H1 (cell line): ENCODE data around the gene COL12A1. TPM values are rescaled to one million over a fixed set of nuclear protein-coding genes. Genes with fewer than 3 reads are reported as not detected.
A peak's percentile ranks its signal among the peaks of the same experiment; 100 is the strongest.

Experiments
- CTCF ChIA-PET: fragments of 300-600 bp; sonication (Branson Sonifier 250); formaldehyde crosslinking; loops from one replicate; lab custom pipeline; 2021; ENCODE audit not compliant: partially characterized antibody; lab: Charles Lee
- POLR2A ChIA-PET: fragments of 300-600 bp; sonication (Branson Sonifier 250); formaldehyde crosslinking; loops from one replicate; lab custom pipeline; 2021; ENCODE audit warnings: inconsistent platforms; ENCODE audit not compliant: partially characterized antibody; lab: Charles Lee
- DNase-seq, 2 experiments: peaks; one replicate each; pipeline versions ENCODE4 v3.0.0 to v3.0.0-alpha.2; 2010 to 2022; ENCODE audit warnings: low spot score in 2 of 2, low read depth in 1 of 2, mixed read lengths in 1 of 2
- FAIRE-seq: peaks from 2 replicates; lab custom pipeline; 2011; peaks lifted over from hg19 to GRCh38; lab: Jason Lieb, UNC
- H2AFZ ChIP-seq: 2 replicates; pipeline ENCODE4 v1.8.1; 2012; ENCODE audit warnings: low read length, inconsistent platforms
- H2AK5ac ChIP-seq: 2 replicates; pipeline ENCODE4 v1.6.1; 2013; ENCODE audit warnings: low read depth, low read length
- H2BK120ac ChIP-seq: replicated peaks from 2 replicates; pipeline ENCODE3; 2013; ENCODE audit warnings: low read depth, low read length, inconsistent platforms
- H2BK12ac ChIP-seq: 2 replicates; pipeline ENCODE4 v1.6.1; 2013; ENCODE audit warnings: low read depth, low read length
- H2BK15ac ChIP-seq: 2 replicates; pipeline ENCODE4 v1.6.1; 2013; ENCODE audit warnings: low read length
- H2BK20ac ChIP-seq: 2 replicates; pipeline ENCODE4 v1.6.1; 2013; ENCODE audit warnings: low read length
- H2BK5ac ChIP-seq: 2 replicates; pipeline ENCODE4 v1.6.1; 2013; ENCODE audit warnings: low read depth, low read length
- H3K14ac ChIP-seq: 2 replicates; pipeline ENCODE4 v1.6.1; 2013; ENCODE audit warnings: inconsistent platforms; ENCODE audit not compliant: insufficient read length
- H3K18ac ChIP-seq: 2 replicates; pipeline ENCODE4 v1.6.1; 2013; ENCODE audit warnings: low read length; ENCODE audit errors: extremely low read depth
- H3K23ac ChIP-seq: 2 replicates; pipeline ENCODE4 v1.6.1; 2013; ENCODE audit warnings: inconsistent platforms; ENCODE audit not compliant: insufficient read length
- H3K23me2 ChIP-seq: 2 replicates; pipeline ENCODE4 v1.6.1; 2013; ENCODE audit warnings: low read depth, low read length
- H3K27ac ChIP-seq: 2 replicates; pipeline ENCODE4 v1.6.1; 2011; ENCODE audit warnings: low read depth, low read length, inconsistent platforms
- H3K27me3 ChIP-seq, 4 experiments: replicated peaks in 1 of 4; 1 replicate in 1 of 4; 2 replicates in 3 of 4; pipeline versions ENCODE4 v1.6.1 to v1.8.1; 2011 to 2013; ENCODE audit warnings: low read length in 3 of 4, mild to moderate bottlenecking in 3 of 4, inconsistent platforms in 2 of 4, mixed read lengths in 2 of 4, moderate library complexity in 1 of 4; ENCODE audit not compliant: control insufficient read depth in 3 of 4, insufficient read depth in 3 of 4; ENCODE audit errors: extremely low read depth in 1 of 4
- H3K36me3 ChIP-seq, 4 experiments: 2 replicates each; pipeline versions ENCODE4 v1.6.1 to v1.8.1; 2011 to 2013; ENCODE audit warnings: mild to moderate bottlenecking in 4 of 4, low read length in 3 of 4, moderate library complexity in 2 of 4, control low read depth in 1 of 4, inconsistent platforms in 1 of 4; ENCODE audit not compliant: insufficient read depth in 4 of 4, control insufficient read depth in 2 of 4
- H3K4ac ChIP-seq: replicated peaks from 2 replicates; pipeline ENCODE3; 2013; ENCODE audit warnings: low read length, low read depth, mixed read lengths, inconsistent platforms; ENCODE audit not compliant: insufficient read length
- H3K4me1 ChIP-seq, 4 experiments: replicated peaks in 1 of 4; 1 replicate in 1 of 4; 2 replicates in 3 of 4; pipeline versions ENCODE4 v1.6.1 to v1.8.1; 2011 to 2013; ENCODE audit warnings: low read length in 3 of 4, inconsistent platforms in 2 of 4, mixed read lengths in 1 of 4; ENCODE audit not compliant: insufficient read depth in 4 of 4, control insufficient read depth in 3 of 4
- H3K4me2 ChIP-seq, 2 experiments: 2 replicates each; pipeline versions ENCODE4 v1.6.1 to v1.8.1; 2011 to 2013; ENCODE audit warnings: low read depth in 2 of 2, low read length in 2 of 2, control low read depth in 1 of 2, inconsistent platforms in 1 of 2, mild to moderate bottlenecking in 1 of 2; ENCODE audit not compliant: insufficient read depth in 1 of 2
- H3K4me3 ChIP-seq, 4 experiments: fragments of 200-600, 300-600 bp in 1 of 4; sonication (generic), shearing (Covaris generic), sonication (Bioruptor Twin) in 1 of 4; 2 replicates each; pipeline versions ENCODE4 v1.5.1 to v1.8.1; 2011 to 2016; ENCODE audit warnings: low read length in 4 of 4, low read depth in 3 of 4, control low read depth in 2 of 4, inconsistent platforms in 2 of 4, mild to moderate bottlenecking in 2 of 4, mixed read lengths in 1 of 4, moderate library complexity in 1 of 4; ENCODE audit not compliant: insufficient read depth in 2 of 4; ENCODE audit errors: extremely low read depth in 1 of 4
- H3K56ac ChIP-seq: replicated peaks from 2 replicates; pipeline ENCODE3; 2013; ENCODE audit warnings: low read depth, mild to moderate bottlenecking, mixed read lengths, low read length, inconsistent platforms; ENCODE audit not compliant: insufficient read length
- H3K79me1 ChIP-seq: 2 replicates; pipeline ENCODE4 v1.6.1; 2013; ENCODE audit warnings: low read depth, low read length, control low read depth
- H3K79me2 ChIP-seq, 2 experiments: 2 replicates each; pipeline versions ENCODE4 v1.6.1 to v1.8.1; 2012 to 2013; ENCODE audit warnings: low read length in 2 of 2, mild to moderate bottlenecking in 2 of 2, inconsistent platforms in 1 of 2; ENCODE audit not compliant: insufficient read depth in 2 of 2, control insufficient read depth in 1 of 2
- H3K9ac ChIP-seq, 4 experiments: replicated peaks in 1 of 4; 1 replicate in 1 of 4; 2 replicates in 3 of 4; pipeline versions ENCODE4 v1.6.1 to v1.8.1; 2011 to 2013; ENCODE audit warnings: low read depth in 3 of 4, low read length in 3 of 4, control low read depth in 2 of 4, mild to moderate bottlenecking in 2 of 4, moderate library complexity in 2 of 4, inconsistent platforms in 1 of 4; ENCODE audit errors: extremely low read depth in 1 of 4
- H3K9me3 ChIP-seq, 2 experiments: 2 replicates each; pipeline versions ENCODE4 v1.6.1 to v1.8.1; 2012 to 2013; ENCODE audit warnings: mild to moderate bottlenecking in 2 of 2, moderate library complexity in 2 of 2, control low read depth in 1 of 2, inconsistent platforms in 1 of 2, low read depth in 1 of 2, low read length in 1 of 2, mixed read lengths in 1 of 2; ENCODE audit not compliant: insufficient read depth in 2 of 2
- H4K20me1 ChIP-seq, 2 experiments: replicated peaks in 1 of 2; 2 replicates each; pipeline versions ENCODE3 to v1.8.1; 2011 to 2013; ENCODE audit warnings: inconsistent platforms in 2 of 2, low read length in 2 of 2, mild to moderate bottlenecking in 1 of 2; ENCODE audit not compliant: insufficient read depth in 2 of 2, control insufficient read depth in 1 of 2
- H4K5ac ChIP-seq: 2 replicates; pipeline ENCODE4 v1.6.1; 2013; ENCODE audit warnings: low read length, low read depth, mixed read lengths, inconsistent platforms; ENCODE audit not compliant: insufficient read length
- H4K8ac ChIP-seq: 2 replicates; pipeline ENCODE4 v1.8.0; 2013; ENCODE audit warnings: mild to moderate bottlenecking, moderate library complexity, low read length, inconsistent platforms; ENCODE audit not compliant: insufficient read depth; ENCODE audit errors: extremely low read depth
- H4K91ac ChIP-seq: replicated peaks from 2 replicates; pipeline ENCODE3; 2013; ENCODE audit warnings: low read length, mixed read lengths, inconsistent platforms; ENCODE audit not compliant: insufficient read length
- MAFK ChIP-seq: IDR thresholded peaks from 2 replicates; pipeline ENCODE4 v1.6.1; 2012; ENCODE audit warnings: low read depth, mild to moderate bottlenecking, improper control_type of control experiment, low read length
- SP4 ChIP-seq: IDR thresholded peaks from 2 replicates; pipeline ENCODE4 v1.6.1; 2012; ENCODE audit warnings: low read length, inconsistent platforms
- WGBS, 2 experiments: shearing (Covaris generic) in 1 of 2; methylation state at CpG; one replicate each; pipeline versions ENCODE4 v1.1.6 to v1.1.7; 2013 to 2015; ENCODE audit warnings: low lambda C conversion rate in 2 of 2, mixed read lengths in 2 of 2, inconsistent platforms in 1 of 2, low coverage in 1 of 2, missing lambda C conversion rate in 1 of 2; ENCODE audit not compliant: insufficient replicate concordance in 2 of 2, insufficient coverage in 1 of 2, insufficient read length in 1 of 2; ENCODE audit errors: extremely low coverage in 1 of 2, missing lambda C conversion rate in 1 of 2; 5-methylcytosine and 5-hydroxymethylcytosine counted together
- polyA plus RNA-seq, 7 experiments: library from polyadenylated mRNA; depleted of rRNA in 3 of 7; stranded (reverse) in 5 of 7; unstranded in 2 of 7; fragments of >200 nt in 5 of 7; fragments of 200-250 nt in 2 of 7; gene quantifications; 1 replicate in 5 of 7; 2 replicates in 1 of 7; 4 replicates in 1 of 7; pipeline versions ENCODE4 v1.2.1 to v1.2.3, GENCODE V29; 2011 to 2013; ENCODE audit warnings: missing spikeins in 2 of 7, mixed read lengths in 2 of 7
- total RNA-seq: library from RNA; stranded (reverse); fragmentation: NEBNext Ultra II Directional; extraction: Animal tissue kit (Norgen Biotek cat#: 25700); gene quantifications from 2 replicates; pipeline ENCODE4 v1.2.1, GENCODE V29; 2021

Gene COL12A1
- total and polyA plus RNA-seq, 2 of the 8 experiments (the other 6 are each of a cell fraction or from before 2014, with no cell fraction given), result 1.4 to 4.7 TPM

- Histone ChIP-seq H3K79me1 (no peaks in the 10 kb centered on the region), H3K36me3 (no peaks in the 10 kb centered on the region), H3K23me2 (no peaks in the 10 kb centered on the region), H2AFZ (no peak overlapping the region), H2BK15ac (no peak overlapping the region), H2BK5ac (no peak overlapping the region), H4K8ac (no peak overlapping the region), H3K14ac (no peak overlapping the region), H2AK5ac (no peak overlapping the region), H3K4me1 (no peaks in the 10 kb centered on the region), H3K23ac (no peak overlapping the region), H2BK120ac (no peak overlapping the region), H4K20me1 (no peaks in the 10 kb centered on the region), H3K4me2 (no peak overlapping the region), H3K4me3 (no peak overlapping the region), H2BK20ac (no peak overlapping the region), H4K5ac (no peak overlapping the region), H3K56ac (no peak overlapping the region), H3K27ac (no peak overlapping the region), H4K91ac (no peak overlapping the region), H3K27me3 (peaks cover 0 to 2% (median 0%) of the 10 kb centered on the region in 4 experiments; a peak in 1 of 7 replicates), H3K9me3 (no peaks in the 10 kb centered on the region), H3K9ac (no peak overlapping the region), H3K18ac (no peak overlapping the region), H2BK12ac (no peak overlapping the region), H3K79me2 (no peaks in the 10 kb centered on the region), H3K4ac (no peak overlapping the region)
- ChIA-PET CTCF (interaction anchor here (0.6 kb wide), 1 partner anchor 24 kb away, joined by 3 read pairs; no protein-coding TSS in a partner anchor), POLR2A (no interaction called here)
- DNase-seq (no peak), FAIRE-seq (peak; percentile 7)
- TF ChIP-seq MAFK, result peak; percentile 27; the same call in 1 of the 2 replicates
- TF ChIP-seq SP4, result no peak
- 90% methylated on average over 2 of the region's 2 CpGs; no CpG with 5 or more reads in 1 of the 2 experiments for WGBS, 2 experiments
Observed at GRCh38 chr6:75169689-75170586, 35.9 kb downstream of the COL12A1 start.
